NCI-H1417 treated with DMSO at 0.1 percent for 48 hours (cell line): ENCODE data around the gene INPP5A.
"Not testable (repeated sequence)": the region's sequence is repeated elsewhere in the genome, so short reads cannot be mapped to it uniquely, and the experiment has no call there.

Experiments used
- DNase-seq: peaks from one replicate; lab custom pipeline; 2025; lab: John Stamatoyannopoulos, UW

The INPP5A gene

GRCh38 chr10:132503581-132504421, 33.8 kb upstream of the INPP5A start:
- DNase-seq = no peak

- DNase-seq = no peak
Observed at GRCh38 chr10:132504501-132505272, 32.9 kb upstream of the INPP5A start.

GRCh38 chr10:132505546-132505945, 32.0 kb upstream of the INPP5A start:
- not testable (repeated sequence) for DNase-seq

GRCh38 chr10:132506711-132507408, 30.7 kb upstream of the INPP5A start:
- DNase-seq = no peak

- no peak for DNase-seq
Observed at GRCh38 chr10:132507409-132507955, 30.1 kb upstream of the INPP5A start.

- DNase-seq = no peak
Observed at GRCh38 chr10:132507956-132508490, 29.6 kb upstream of the INPP5A start.

GRCh38 chr10:132508581-132509443, 28.8 kb upstream of the INPP5A start:
- no peak for DNase-seq

- no peak for DNase-seq
Observed at GRCh38 chr10:132509506-132510173, 27.9 kb upstream of the INPP5A start.

- no peak for DNase-seq
Observed at GRCh38 chr10:132510174-132510611, 27.4 kb upstream of the INPP5A start.

- DNase-seq = no peak
Observed at GRCh38 chr10:132511121-132512051, 26.2 kb upstream of the INPP5A start.

- no peak for DNase-seq
Observed at GRCh38 chr10:132512052-132512442, 25.5 kb upstream of the INPP5A start.

GRCh38 chr10:132512693-132513345, 24.8 kb upstream of the INPP5A start:
- DNase-seq = no peak

GRCh38 chr10:132514821-132515520, 22.6 kb upstream of the INPP5A start:
- no peak for DNase-seq

- no peak for DNase-seq
Observed at GRCh38 chr10:132515811-132516726, 21.5 kb upstream of the INPP5A start.

GRCh38 chr10:132516771-132517725, 20.5 kb upstream of the INPP5A start:
- DNase-seq = no peak
